Effector CD8-positive, alpha-beta T cell (primary cell): ENCODE measurements around the gene PRR35.
A peak's percentile ranks its signal among the peaks of the same experiment; 100 is the strongest.

Source experiments
- DNase-seq: peaks from one replicate; lab custom pipeline; 2025; lab: John Stamatoyannopoulos, UW

The PRR35 gene

GRCh38 chr16:564690-565418 is 4.7 kb downstream of the PRR35 start:
- no peak for DNase-seq

- DNase-seq = no peak
Observed at GRCh38 chr16:565419-566330, 5.5 kb downstream of the PRR35 start.

GRCh38 chr16:566475-567372 is 6.5 kb downstream of the PRR35 start, which contains the start of gene NHLRC4:
Gene NHLRC4, plus strand, starts transcription at chr16:567005. Its CDS starts 1,043 bp downstream, at chr16:568048.
- DNase-seq = peak; percentile 19

- no peak for DNase-seq
Observed at GRCh38 chr16:567373-568256, 7.4 kb downstream of the PRR35 start.

- no peak for DNase-seq
Observed at GRCh38 chr16:568401-569258, 8.4 kb downstream of the PRR35 start.

- DNase-seq = peak; percentile 50
Observed at GRCh38 chr16:569445-570254, 9.5 kb downstream of the PRR35 start, which contains the start of gene PIGQ. Gene PIGQ, plus strand, starts transcription at chr16:569968. Its CDS starts 4,107 bp downstream, at chr16:574075.

- no peak for DNase-seq
Observed at GRCh38 chr16:572865-573650, 12.9 kb downstream of the PRR35 start.

- DNase-seq = no peak
Observed at GRCh38 chr16:574021-574760, 14.0 kb downstream of the PRR35 start.

GRCh38 chr16:575354-576196 is 15.4 kb downstream of the PRR35 start:
- DNase-seq = no peak

GRCh38 chr16:576197-576822 is 16.1 kb downstream of the PRR35 start:
- no peak for DNase-seq

GRCh38 chr16:576823-577201 is 16.6 kb downstream of the PRR35 start:
- DNase-seq = no peak

- no peak for DNase-seq
Observed at GRCh38 chr16:577796-578195, 17.6 kb downstream of the PRR35 start.

- DNase-seq = no peak
Observed at GRCh38 chr16:578232-578869, 18.2 kb downstream of the PRR35 start.

GRCh38 chr16:578870-579405 is 18.7 kb downstream of the PRR35 start:
- peak; percentile 18 for DNase-seq
